Measurements from ENCODE around the gene ITPR2. TPM values are rescaled to one million over a fixed set of nuclear protein-coding genes. Genes with fewer than 3 reads are reported as not detected.

ITPR2 gene
- total RNA-seq, 1 experiment from 2014 or later: 4.0 TPM

- no peak overlapping the region for H2AFZ ChIP-seq (ENCODE audit: low read length)
- no peaks in the 10 kb centered on the region for H4K20me1 ChIP-seq (ENCODE audit: low read length)
- no peaks in the 10 kb centered on the region for H3K9me3 ChIP-seq (ENCODE audit: low read length)
- ATAC-seq (no peak), DNase-seq (no peak)
- no TSS peak for BruUV-seq (replicated peaks)
- intact Hi-C loops (cut with micrococcal nuclease): no loop called here
- no peaks in the 10 kb centered on the region for H3K79me2 ChIP-seq (ENCODE audit: low read length)
- H3K27ac ChIP-seq (ENCODE audit: low read length): no peak overlapping the region
- CTCF ChIA-PET: no interaction called here
- no peaks in the 10 kb centered on the region for H3K27me3 ChIP-seq (ENCODE audit: low read length)
- H3K9me2 ChIP-seq (replicated peaks; ENCODE audit: low read length): no peaks in the 10 kb centered on the region
- H3K4me2 ChIP-seq (ENCODE audit: low read length): no peak overlapping the region
- no peaks in the 10 kb centered on the region for H3K36me3 ChIP-seq (ENCODE audit: low read depth, low read length)
- no peaks in the 10 kb centered on the region for H3F3A ChIP-seq (ENCODE audit: low read length, unreplicated experiment)
- H3K4me3 ChIP-seq (ENCODE audit: low read length): no peak overlapping the region
- H3K4me1 ChIP-seq (ENCODE audit: insufficient read depth, low read length): no peaks in the 10 kb centered on the region
- POLR2A ChIA-PET (ENCODE audit: unreplicated experiment): no interaction called here
- H3K9ac ChIP-seq (ENCODE audit: low read length): no peak overlapping the region
- TF ChIP-seq EZH2phosphoT487 (IDR thresholded peaks at IDR 0.05; ENCODE audit: borderline replicate concordance, low read length): no peak
- no peak for TF ChIP-seq CTCF (conservative IDR thresholded peaks at IDR 0.05; ENCODE audit: low read depth, low read length)
- TF ChIP-seq EZH2 (IDR thresholded peaks at IDR 0.05; ENCODE audit: low read length, unreplicated experiment): no peak
These were observed 380.5 kb downstream of the ITPR2 start for GRCh38 chr12:26452511-26452910.

GRCh38 chr12:26451763-26452162, 381.2 kb downstream of the ITPR2 start:
- Histone ChIP-seq H3K27me3 (ENCODE audit: low read length) (no peaks in the 10 kb centered on the region), H3F3A (ENCODE audit: low read length, unreplicated experiment) (no peaks in the 10 kb centered on the region), H3K79me2 (ENCODE audit: low read length) (no peaks in the 10 kb centered on the region), H2AFZ (ENCODE audit: low read length) (no peak overlapping the region), H3K4me3 (ENCODE audit: low read length) (no peak overlapping the region), H3K9me2 (replicated peaks; ENCODE audit: low read length) (no peaks in the 10 kb centered on the region), H3K36me3 (ENCODE audit: low read depth, low read length) (no peaks in the 10 kb centered on the region), H3K4me1 (ENCODE audit: insufficient read depth, low read length) (no peaks in the 10 kb centered on the region), H3K27ac (ENCODE audit: low read length) (no peak overlapping the region), H3K9ac (ENCODE audit: low read length) (no peak overlapping the region), H3K4me2 (ENCODE audit: low read length) (no peak overlapping the region), H3K9me3 (ENCODE audit: low read length) (no peaks in the 10 kb centered on the region), H4K20me1 (ENCODE audit: low read length) (no peaks in the 10 kb centered on the region)
- intact Hi-C loops (cut with micrococcal nuclease): no loop called here
- DNase-seq: no peak
- ChIA-PET CTCF (no interaction called here), POLR2A (ENCODE audit: unreplicated experiment) (no interaction called here)
- TF ChIP-seq EZH2phosphoT487 (IDR thresholded peaks at IDR 0.05; ENCODE audit: borderline replicate concordance, low read length) (no peak), CTCF (conservative IDR thresholded peaks at IDR 0.05; ENCODE audit: low read depth, low read length) (no peak), EZH2 (IDR thresholded peaks at IDR 0.05; ENCODE audit: low read length, unreplicated experiment) (no peak)
- no peak for ATAC-seq
- BruUV-seq (replicated peaks): no TSS peak

- intact Hi-C loops (cut with micrococcal nuclease): no loop called here
- CTCF ChIA-PET: no interaction called here
- POLR2A ChIA-PET (ENCODE audit: unreplicated experiment): interaction anchor here (0.6 kb wide), 1 partner anchor 21 kb away, joined by 6 read pairs; no protein-coding TSS in a partner anchor
These were observed 387.1 kb downstream of the ITPR2 start for GRCh38 chr12:26445909-26446308.

More at GRCh38 chr12:26445909-26446308, 387.1 kb downstream of the ITPR2 start:
- Histone ChIP-seq H3F3A (ENCODE audit: low read length, unreplicated experiment) (no peaks in the 10 kb centered on the region), H3K79me2 (ENCODE audit: low read length) (no peaks in the 10 kb centered on the region), H3K27me3 (ENCODE audit: low read length) (no peaks in the 10 kb centered on the region), H3K4me2 (ENCODE audit: low read length) (no peak overlapping the region), H3K9me3 (ENCODE audit: low read length) (no peaks in the 10 kb centered on the region), H3K9me2 (replicated peaks; ENCODE audit: low read length) (no peaks in the 10 kb centered on the region), H2AFZ (ENCODE audit: low read length) (no peak overlapping the region), H3K4me3 (ENCODE audit: low read length) (no peak overlapping the region), H3K36me3 (ENCODE audit: low read depth, low read length) (no peaks in the 10 kb centered on the region), H3K9ac (ENCODE audit: low read length) (no peak overlapping the region), H4K20me1 (ENCODE audit: low read length) (no peaks in the 10 kb centered on the region), H3K4me1 (ENCODE audit: insufficient read depth, low read length) (no peaks in the 10 kb centered on the region), H3K27ac (ENCODE audit: low read length) (no peak overlapping the region)
- BruUV-seq (replicated peaks): no TSS peak
- ATAC-seq (no peak), DNase-seq (no peak)
- no peak for TF ChIP-seq EZH2 (IDR thresholded peaks at IDR 0.05; ENCODE audit: low read length, unreplicated experiment)
- TF ChIP-seq CTCF (conservative IDR thresholded peaks at IDR 0.05; ENCODE audit: low read depth, low read length): no peak
- no peak for TF ChIP-seq EZH2phosphoT487 (IDR thresholded peaks at IDR 0.05; ENCODE audit: borderline replicate concordance, low read length)

Data from PC-3 (cell line).